Ovary (tissue), 3 donors: ENCODE data around the gene GPR157.

ENCODE experiments used
- CTCF ChIP-seq, 3 donors: fragments of 450-650 bp in 2 of 3; fragments of 200-600 bp in 1 of 3; IDR thresholded peaks; one replicate each; pipeline versions ENCODE4 v1.5.1 to v1.8.0; 2016 to 2022; ENCODE audit warnings: antibody characterized with exemption in 3 of 3, mild to moderate bottlenecking in 1 of 3
- POLR2A ChIP-seq: fragments of 450-650 bp; IDR thresholded peaks from one replicate; pipeline ENCODE4 v1.6.1; 2017; ENCODE audit warnings: antibody characterized with exemption, mild to moderate bottlenecking, moderate library complexity
- donor health status: DM: no; HTN: no; CAD: no.

- no peak for TF ChIP-seq CTCF (IDR thresholded peaks at IDR 0.05)
- TF ChIP-seq POLR2A = no peak
These were observed 3.6 kb downstream of the GPR157 start for GRCh38 chr1:9125325-9125724.
